ENCODE data around the gene PRRT2.
"Not testable (repeated sequence)": the region's sequence is repeated elsewhere in the genome, so short reads cannot be mapped to it uniquely, and the experiment has no call there.

The PRRT2 gene

DNA sequence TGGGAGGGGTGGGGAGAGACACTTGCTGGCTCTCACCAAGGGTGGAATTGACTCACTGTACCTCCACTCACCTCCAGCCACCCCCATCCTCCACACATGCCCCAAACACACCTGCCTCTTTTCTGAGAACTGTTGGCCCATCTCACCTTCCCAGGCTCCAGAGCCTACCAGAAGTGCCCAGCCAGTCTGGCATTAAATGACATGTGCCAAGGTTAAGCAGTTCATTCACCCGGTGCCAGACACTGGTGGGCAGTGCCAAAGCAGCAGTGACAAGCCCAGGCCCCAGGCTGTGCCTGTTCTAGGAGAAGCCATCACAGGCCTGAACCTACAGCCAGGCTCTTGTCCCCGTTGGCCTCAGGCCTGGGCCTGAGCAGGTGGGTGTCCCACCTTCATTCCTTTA, 19.5 kb downstream of the PRRT2 start:
- no peak overlapping the region for H3K4me3 ChIP-seq (ENCODE audit: low read depth, low read length)

DNA sequence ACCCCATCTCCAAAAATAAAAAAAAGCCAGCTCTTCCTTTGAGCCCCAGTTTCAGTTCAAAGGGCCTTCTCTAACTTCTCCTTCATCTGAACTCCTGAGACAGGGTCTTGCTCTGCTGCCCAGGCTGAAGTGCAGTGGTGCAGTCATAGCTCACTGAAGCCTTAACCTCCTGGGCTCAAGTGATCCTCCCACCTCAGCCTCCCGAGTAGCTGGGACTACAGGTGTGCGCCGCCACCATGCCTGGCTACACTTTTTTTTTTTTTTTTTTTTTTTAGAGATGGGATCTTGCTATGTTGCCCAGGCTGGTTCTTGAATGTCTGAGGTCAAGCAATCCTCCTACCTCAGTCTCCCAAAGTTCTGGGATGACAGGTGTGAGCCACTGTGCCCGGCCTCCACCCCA, 21.2 kb downstream of the PRRT2 start:
- H3K4me3 ChIP-seq (ENCODE audit: low read depth, low read length): not testable (repeated sequence)

DNA sequence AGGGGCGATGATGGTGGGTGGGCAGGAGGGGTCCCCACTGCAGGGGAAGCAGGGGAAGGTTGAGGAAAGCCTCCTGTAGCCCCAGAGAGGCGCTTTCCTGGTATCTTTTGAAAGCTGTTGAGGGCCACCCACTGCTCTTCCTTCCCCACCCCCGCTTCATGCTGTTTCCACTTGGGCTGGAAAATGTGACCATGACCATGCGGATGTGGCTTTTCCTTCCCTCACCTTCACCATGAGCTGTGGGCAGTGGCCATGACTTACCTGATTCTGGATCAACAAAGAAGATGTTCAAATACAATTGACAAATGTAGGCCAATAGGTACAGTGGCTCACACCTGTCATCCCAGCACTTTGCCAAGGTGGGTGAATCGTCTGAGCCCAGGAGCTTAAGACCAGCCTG, 22.1 kb downstream of the PRRT2 start:
- no peak overlapping the region for H3K4me3 ChIP-seq (ENCODE audit: low read depth, low read length)

DNA sequence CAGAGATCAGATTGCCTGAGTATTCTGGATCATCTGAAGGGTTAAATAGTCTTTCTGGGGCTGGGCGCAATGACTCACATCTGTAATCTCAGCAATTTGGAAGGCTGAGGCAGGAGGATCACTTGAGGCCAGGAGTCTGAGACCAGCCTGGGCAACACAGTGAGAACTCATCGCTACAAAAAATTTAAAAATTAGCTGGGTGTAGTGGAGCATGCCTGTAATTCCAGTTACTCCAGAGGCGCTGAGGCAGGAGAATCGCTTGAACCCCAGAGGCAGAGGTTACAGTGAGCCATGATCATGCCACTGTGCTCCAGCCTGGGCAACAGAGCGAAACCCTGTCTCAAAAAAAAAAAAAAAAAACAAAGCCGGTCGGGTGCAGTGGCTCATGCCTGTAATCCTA, 23.9 kb downstream of the PRRT2 start:
- H3K4me3 ChIP-seq (ENCODE audit: low read depth, low read length): no peak overlapping the region

DNA sequence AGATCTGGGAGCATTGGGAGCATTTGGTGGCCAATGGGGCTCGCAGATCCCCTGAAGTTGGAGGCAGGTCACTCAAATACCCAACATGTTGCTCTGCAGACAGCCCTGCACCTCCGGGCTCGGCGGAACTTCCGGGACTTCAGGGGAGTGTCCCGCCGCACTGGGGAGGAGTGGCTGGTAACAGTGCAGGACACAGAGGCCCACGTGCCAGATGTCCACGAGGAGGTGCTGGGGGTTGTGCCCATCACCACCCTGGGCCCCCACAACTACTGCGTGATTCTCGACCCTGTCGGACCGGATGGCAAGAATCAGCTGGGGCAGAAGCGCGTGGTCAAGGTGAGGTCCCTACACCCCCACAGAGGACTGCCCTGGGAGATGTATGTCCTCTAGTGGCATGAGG, 24.6 kb downstream of the PRRT2 start:
- H3K4me3 ChIP-seq (ENCODE audit: low read depth, low read length): no peak overlapping the region

DNA sequence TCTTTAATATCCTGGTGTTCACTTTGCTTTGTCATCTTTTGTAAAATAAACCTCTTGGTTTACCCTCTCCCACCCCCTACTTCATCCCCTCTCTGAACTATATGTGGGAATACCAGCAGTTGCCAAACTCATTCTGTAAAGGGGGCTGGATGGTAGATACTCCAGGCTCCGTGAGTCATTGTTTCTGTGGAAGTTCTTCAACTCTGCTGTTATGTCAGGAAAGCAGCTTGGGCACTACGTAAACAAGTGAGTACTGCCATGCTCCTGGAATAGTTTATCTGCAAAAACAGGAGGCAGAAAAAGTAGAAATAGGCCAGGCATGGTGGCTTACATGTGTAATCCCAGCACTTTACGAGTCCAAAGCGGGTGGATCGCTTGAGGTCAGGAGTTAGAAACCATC, 25.8 kb downstream of the PRRT2 start:
- H3K4me3 ChIP-seq (ENCODE audit: low read depth, low read length): no peak overlapping the region

DNA sequence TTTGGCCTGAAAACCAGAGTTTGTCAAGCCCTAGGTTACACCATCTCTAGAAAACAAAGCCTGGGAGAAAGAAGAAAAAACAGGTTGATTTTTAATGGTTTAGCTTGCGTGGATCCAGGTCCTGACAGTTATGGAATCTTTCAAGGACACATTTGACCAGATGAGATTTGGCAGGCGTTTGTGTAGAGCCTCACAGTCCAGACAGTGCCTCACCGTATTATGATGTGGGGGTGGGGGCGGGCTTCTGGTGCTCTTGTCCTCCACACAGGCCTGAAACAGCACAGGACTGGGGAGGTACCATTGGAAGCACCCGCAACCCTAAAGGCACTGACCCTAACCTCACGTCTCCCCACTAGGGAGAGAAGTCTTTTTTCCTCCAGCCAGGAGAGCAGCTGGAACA, 27.8 kb downstream of the PRRT2 start:
- no peak overlapping the region for H3K4me3 ChIP-seq (ENCODE audit: low read depth, low read length)

DNA sequence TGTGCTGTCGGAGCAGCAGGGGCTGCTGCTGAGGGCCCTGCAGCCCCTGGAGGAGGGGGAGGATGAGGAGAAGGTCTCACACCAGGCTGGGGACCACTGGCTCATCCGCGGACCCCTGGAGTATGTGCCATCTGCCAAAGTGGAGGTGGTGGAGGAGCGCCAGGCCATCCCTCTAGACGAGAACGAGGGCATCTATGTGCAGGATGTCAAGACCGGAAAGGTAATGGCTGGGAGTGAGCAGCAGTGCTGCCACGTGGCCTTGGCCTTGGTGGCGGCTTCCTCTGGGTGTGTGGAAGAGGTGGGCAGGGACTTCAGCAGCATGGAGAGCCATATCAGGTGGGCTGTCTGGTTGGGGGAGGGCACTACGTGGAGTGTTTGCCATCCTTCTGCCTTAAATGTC, 28.2 kb downstream of the PRRT2 start:
- no peak overlapping the region for H3K4me3 ChIP-seq (ENCODE audit: low read depth, low read length)

DNA sequence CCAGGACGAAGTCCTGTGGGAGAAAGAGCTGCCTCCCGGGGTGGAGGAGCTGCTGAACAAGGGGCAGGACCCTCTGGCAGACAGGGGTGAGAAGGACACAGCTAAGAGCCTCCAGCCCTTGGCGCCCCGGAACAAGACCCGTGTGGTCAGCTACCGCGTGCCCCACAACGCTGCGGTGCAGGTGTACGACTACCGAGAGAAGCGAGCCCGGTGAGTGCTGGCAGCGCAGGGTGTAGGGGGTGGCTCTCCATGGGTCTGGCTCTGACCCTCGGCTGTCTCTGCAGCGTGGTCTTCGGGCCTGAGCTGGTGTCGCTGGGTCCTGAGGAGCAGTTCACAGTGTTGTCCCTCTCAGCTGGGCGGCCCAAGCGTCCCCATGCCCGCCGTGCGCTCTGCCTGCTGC, 29.6 kb downstream of the PRRT2 start:
- H3K4me3 ChIP-seq (ENCODE audit: low read depth, low read length): no peak overlapping the region

DNA sequence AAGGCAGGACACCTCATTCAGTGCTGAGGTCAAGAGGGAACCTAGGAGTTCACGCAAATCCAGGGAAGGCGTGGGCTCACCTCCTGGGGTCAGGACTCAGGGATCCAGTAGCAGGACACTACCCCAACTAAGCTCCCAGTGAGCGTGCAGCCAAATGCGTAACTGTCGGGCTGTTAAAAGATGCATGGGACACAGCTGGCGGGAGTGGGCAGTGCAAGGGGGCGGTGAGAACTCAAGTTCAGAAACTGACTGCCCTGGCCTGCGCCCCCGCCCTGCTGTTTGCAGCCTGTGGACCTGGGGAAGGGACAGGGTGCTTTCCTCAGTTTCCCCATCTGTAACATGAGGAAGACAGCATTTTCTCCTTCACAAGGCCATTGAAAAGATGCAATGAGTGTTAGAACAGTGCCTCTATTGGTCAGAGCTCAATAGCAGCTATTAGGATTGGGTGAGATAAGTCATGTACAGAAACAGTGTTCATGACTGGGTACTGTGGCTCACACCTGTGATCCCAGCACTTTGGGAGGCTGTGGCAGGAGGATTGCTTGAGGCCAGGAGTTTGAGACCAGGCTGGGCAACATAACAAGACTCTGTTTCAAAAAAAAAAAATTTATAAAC, 30.8 kb downstream of the PRRT2 start:
- no peak overlapping the region for H3K4me3 ChIP-seq (ENCODE audit: low read depth, low read length)

DNA sequence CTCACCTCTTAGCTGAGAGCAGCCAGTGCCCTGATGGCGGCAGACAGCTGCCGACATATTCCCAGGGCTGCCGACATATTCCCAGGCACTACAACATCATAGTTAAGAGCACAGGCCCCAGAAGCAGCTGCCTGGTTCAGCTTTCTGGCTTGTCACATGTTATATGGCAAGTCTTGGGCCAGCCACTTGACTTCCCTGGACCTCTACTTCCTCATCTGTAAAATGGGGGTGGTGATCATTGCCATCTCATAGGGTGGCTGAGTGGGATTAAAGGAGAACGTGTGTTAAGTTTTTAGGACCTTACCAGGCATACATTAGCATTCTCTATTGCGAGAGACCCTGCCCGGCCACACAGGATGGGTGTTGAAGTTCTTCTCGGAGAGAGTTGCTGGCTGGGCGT, 31.9 kb downstream of the PRRT2 start:
- no peak overlapping the region for H3K4me3 ChIP-seq (ENCODE audit: low read depth, low read length)

DNA sequence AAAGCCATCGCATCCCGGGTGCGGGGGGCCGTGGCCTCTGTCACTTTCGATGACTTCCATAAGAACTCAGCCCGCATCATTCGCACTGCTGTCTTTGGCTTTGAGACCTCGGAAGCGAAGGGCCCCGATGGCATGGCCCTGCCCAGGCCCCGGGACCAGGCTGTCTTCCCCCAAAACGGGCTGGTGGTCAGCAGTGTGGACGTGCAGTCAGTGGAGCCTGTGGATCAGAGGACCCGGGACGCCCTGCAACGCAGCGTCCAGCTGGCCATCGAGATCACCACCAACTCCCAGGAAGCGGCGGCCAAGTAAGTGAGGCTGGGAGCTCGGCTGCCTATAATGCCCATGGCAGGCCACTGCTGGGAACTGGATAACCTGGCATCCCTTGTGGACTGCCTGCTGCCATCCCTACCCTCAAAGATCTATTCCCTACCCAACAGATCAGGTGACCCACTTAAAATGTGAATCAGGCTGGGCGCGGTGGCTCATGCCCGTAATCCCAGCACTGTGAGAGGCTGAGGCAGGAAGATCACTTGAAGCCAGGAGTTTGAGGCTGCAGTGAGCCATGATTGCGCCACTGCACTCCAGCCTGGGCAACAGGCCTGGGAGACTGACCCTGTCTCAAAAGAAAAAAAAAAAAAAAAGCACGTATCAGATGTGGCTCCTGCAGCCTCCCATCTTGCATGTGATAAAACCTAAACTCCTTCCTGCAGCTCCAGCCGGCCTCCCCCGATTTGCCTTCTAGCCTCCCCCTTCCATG, 32.8 kb downstream of the PRRT2 start:
- H3K4me3 ChIP-seq (ENCODE audit: low read depth, low read length): no peak overlapping the region

DNA sequence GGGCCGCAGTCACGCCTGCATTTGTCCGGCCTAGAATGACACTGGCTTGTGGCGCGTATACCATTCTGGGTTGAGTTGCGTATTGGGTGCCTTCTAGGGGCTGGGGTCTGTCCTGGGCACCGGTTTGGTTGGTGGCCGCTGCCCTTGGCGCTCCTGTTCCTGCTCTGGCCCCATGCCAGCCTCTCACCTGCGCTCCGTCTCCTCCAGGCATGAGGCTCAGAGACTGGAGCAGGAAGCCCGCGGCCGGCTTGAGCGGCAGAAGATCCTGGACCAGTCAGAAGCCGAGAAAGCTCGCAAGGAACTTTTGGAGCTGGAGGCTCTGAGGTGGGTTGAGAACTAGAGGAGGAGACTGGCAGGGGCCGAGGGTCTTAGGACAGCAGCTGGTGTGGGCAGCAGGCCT, 33.7 kb downstream of the PRRT2 start:
- H3K4me3 ChIP-seq (ENCODE audit: low read depth, low read length): no peak overlapping the region

DNA sequence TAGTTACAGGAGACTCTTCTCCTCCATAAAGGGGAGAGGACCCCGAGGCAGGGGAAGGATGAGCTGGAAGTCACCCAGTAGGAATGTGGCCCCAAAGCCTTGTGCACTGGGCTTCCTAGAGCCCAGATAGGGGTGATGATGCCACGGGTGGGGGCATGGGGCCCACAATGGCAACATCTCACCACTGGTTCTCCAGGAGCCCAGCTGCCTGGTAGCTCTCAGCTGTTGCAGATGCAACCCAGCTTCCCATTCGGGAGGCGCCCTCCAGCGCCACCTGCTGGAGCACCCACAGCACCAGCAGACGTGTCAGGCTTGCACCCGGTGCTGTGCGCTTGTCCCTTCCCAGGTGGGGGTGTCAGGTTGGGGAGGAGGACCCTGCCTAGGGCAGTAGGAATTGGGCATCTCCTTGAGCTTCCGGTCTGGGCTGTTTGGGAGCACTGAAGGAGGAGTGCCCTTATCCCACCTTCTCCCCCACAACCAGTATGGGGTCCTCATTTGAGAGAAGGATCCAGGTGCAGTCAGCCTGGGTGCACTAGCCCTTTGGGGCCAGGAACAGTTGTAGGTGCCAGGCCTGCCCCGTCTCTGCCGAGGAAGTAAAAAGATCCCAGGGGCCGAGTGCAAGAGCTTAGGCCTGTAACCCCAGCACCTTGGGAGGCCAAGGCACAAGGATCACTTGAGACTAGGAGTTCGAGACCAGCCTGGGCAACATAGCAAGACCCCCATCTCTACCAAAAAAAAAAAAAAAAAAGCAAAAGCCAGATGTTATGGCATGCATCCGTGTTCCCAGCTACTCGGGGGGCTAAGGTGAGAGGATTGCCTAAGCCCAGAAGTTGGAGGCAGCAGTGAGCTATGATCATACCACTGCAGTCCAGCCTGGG, 36.7 kb downstream of the PRRT2 start:
- H3K4me3 ChIP-seq (ENCODE audit: low read depth, low read length): no peak overlapping the region

DNA sequence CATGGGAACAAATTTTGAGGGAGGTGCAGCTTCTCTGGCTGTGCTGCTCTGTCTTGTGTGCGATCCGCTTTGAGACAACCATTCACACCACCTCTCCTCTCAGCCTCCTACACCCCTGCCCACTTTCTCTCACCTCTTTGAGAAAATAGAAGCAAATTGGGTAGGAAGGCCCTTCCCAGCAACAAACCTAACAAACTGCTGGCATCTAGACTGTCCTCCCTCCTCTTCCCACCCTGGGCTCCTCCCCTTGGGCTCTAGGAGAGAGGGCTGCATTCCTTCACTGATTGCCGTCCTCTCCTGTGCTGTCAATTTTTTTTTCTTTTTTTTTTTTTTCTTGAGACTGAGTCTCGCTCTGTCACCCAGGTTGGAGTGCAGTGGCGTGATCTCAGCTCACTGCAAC, 37.5 kb downstream of the PRRT2 start:
- H3K4me3 ChIP-seq (ENCODE audit: low read depth, low read length): no peak overlapping the region

DNA sequence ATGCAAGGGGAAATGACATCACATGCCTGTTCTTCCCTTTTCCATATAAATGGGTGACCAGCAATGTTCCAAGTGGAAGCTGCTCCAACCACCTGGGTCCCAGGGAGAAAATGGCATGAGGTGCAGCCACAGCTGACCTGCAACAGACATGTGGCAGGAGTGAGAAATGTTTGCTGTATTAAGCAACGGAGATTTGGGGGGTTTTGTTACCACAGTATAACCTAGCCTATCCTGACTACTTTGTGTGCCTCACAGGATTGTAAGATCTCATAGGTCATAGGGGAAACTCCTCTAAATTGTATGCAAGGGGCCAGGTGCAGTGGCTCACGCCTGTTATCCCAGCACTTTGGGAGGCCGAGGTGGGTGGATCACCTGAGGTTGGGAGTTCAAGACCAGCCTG, 39.0 kb downstream of the PRRT2 start:
- H3K4me3 ChIP-seq (ENCODE audit: low read depth, low read length): no peak overlapping the region

DNA sequence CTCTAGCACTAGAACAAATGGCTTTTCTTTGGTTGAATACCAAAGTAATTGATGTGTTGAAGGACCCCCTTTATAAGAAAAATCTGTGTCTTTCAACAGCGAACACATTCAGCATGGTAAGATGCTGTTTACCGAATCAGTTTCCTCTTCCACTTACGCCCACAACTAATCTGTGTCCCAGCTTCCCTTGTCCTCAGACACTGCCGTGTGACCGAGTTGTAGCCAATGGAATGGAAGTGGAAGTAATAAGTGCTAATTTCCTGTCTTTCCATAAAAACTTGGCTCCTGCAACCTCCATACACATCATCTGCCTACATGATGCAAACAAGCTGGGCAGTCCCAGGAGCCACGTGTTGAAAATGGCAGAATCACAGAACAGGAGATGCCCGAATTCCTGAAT, 40.7 kb downstream of the PRRT2 start:
- H3K4me3 ChIP-seq (ENCODE audit: low read depth, low read length): no peak overlapping the region

DNA sequence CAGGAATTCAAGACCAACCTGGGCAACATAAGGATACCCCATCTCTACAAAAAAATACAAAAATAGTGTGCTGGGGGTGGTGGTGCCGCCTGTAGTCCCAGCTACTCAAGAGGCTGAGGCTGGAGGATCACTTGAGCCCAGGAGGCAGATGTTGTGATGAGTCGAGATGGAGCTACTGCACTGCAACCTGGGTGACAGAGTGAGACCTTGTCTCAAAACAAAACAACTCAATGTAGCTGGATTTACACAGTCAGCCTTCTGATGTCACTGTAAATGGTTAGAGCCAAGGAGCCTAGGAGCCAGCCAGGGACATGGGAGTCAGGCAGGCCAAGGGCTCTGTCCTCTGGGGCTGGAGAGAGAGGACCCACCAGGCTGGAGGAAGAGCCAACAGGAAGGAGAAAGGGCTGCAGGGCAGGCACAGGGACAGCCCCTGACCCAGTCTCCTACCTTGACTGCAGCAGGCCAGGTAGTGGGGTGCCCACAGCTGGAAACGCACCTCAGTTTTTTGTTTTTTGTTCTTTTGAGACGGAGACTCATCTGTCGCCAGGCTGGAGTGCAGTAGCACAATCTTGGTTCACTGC, 42.6 kb downstream of the PRRT2 start:
- no peak overlapping the region for H3K4me3 ChIP-seq (ENCODE audit: low read depth, low read length)

DNA sequence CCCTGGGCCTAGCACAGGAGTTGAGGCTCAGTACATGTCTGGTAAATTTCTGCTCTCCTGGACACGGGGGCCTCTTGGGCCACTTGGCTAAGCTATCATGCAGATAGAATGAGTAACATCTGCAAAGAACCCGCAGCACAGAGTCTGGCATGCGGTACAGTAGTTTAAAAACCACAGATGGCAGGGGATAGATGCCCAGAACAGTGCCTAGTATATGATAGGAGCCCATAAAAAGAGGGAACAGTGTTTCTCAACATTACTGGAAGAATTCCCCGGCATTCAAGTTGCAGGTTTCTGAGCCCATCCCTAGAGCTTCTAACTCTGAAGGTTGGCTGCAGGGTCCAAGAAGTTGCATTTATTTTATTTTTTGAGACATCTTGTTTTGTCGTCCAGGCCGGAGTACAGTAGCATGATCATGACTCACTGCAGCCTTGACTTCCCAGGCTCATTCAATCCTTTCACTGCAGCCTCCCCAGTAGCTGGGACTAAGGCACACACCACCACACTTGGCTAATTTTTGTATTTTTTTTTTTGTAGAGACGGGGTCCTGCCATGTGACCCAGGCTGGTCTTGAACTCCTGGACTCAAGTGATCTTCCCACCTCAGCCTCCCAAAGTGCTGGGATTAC, 45.3 kb downstream of the PRRT2 start:
- H3K4me3 ChIP-seq (ENCODE audit: low read depth, low read length): no peak overlapping the region

DNA sequence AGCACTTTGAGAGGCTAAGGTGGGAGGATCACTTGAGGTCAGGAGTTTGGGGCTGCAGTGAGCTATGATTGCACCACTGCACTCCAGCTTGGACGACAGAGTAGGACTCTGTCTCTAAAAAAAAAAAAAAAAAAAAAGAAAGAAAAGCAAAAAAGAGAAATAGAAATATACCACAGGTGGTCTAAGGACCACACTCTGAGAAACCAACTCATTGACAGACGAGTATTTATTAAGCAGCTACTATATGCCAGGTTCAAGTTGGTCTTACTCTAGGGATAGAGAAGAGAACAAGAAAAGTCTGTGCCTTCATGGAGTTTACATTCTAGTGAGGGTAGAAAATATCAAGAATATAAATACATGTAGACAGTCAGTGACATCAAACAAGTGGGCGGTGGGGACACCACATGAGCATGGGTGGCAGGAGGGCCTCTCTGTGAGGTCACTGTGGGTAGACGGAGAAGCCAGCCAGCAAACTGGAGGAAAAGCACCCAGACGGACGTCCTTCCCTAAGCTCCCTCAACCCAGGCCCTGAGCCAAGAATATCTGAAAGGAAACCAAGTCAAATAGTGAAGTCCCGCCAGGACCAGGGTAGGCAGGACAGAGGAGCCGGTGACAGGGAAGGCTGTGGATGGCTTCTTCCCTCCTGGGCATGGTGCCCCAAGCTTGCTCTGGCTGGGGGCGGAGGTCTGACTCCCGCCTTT, 46.3 kb downstream of the PRRT2 start:
- no peak overlapping the region for H3K4me3 ChIP-seq (ENCODE audit: low read depth, low read length)

DNA sequence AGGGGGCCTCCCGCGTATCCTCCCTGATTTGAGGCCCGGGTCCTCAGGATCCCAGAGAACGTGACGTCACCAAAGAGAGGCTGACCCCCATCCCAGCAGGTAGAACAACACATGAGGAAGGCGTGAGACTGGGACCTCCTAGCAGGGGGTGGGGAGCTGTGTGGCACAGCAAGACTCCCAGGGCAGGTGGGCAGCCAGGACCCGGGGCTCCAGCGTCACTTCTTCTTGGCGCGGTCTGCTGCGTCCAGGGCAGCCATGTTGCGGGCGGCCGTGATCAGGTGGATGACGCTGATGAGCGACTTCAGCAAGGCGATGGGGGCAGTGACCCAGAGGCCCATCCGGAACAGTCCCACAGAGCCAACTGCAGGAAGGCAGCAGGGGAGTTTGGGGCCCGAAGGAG, 47.0 kb downstream of the PRRT2 start:
- H3K4me3 ChIP-seq (ENCODE audit: low read depth, low read length): no peak overlapping the region
